ENCODE measurements around the gene CCDC187. TPM values are rescaled to one million over a fixed set of nuclear protein-coding genes. Genes with fewer than 3 reads are reported as not detected.

CCDC187 gene
- total and polyA plus RNA-seq, 8 donors, result 0.12 to 2.8 (median 0.45) TPM; not detected in 1

GRCh38 chr9:136280535-136281315, 23.2 kb downstream of the CCDC187 start:
- Histone ChIP-seq H3K4me1 (peaks cover 7 to 15% (median 10%) of the 10 kb centered on the region in 4 donors), H3K36me3 (no peaks in the 10 kb centered on the region), H3K27me3 (peaks cover 0 to 74% (median 5%) of the 10 kb centered on the region in 3 donors), H3K9me3 (peaks cover 0 to 6% (median 0%) of the 10 kb centered on the region in 4 donors), H3K27ac (no peak overlapping the region), H3K4me3 (no peak overlapping the region)
- intact Hi-C loops (cut with DNase I; ENCODE audit: low total_unique reads), result loop anchor here (10.0 kb wide), 1 partner anchor 106 kb away; no protein-coding TSS in a partner anchor
- DNase-seq, result no peak
- TF ChIP-seq POLR2AphosphoS5 (IDR thresholded peaks at IDR 0.05) (no peak), POLR2A (IDR thresholded peaks at IDR 0.05) (no peak), EP300 (IDR thresholded peaks at IDR 0.05) (no peak), CTCF (IDR thresholded peaks at IDR 0.05) (no peak)
- WGBS, 5 donors, result 86 to 93% (median 87%) methylated on average over 14 to 16 of the region's 16 CpGs

- H3K9me3 ChIP-seq, result peaks cover 0 to 6% (median 0%) of the 10 kb centered on the region in 4 donors
- TF ChIP-seq POLR2AphosphoS5 (IDR thresholded peaks at IDR 0.05), result no peak
- TF ChIP-seq CTCF (IDR thresholded peaks at IDR 0.05), result no peak
- TF ChIP-seq POLR2A (IDR thresholded peaks at IDR 0.05), result no peak
- TF ChIP-seq EP300 (IDR thresholded peaks at IDR 0.05), result no peak
- peaks cover 7 to 15% (median 10%) of the 10 kb centered on the region in 4 donors for H3K4me1 ChIP-seq
- DNase-seq, result no peak
- WGBS, 5 donors, result 87 to 97% (median 90%) methylated on average over 5 to 6 of the region's 6 CpGs
- intact Hi-C loops (cut with DNase I; ENCODE audit: low total_unique reads), result no loop called here
- no peaks in the 10 kb centered on the region for H3K36me3 ChIP-seq
- H3K4me3 ChIP-seq, result no peak overlapping the region
- peaks cover 0 to 73% (median 13%) of the 10 kb centered on the region in 3 donors for H3K27me3 ChIP-seq
- no peak overlapping the region for H3K27ac ChIP-seq
Measured at GRCh38 chr9:136279471-136279870, 24.4 kb downstream of the CCDC187 start.

GRCh38 chr9:136278894-136279293, 25.0 kb downstream of the CCDC187 start:
- Histone ChIP-seq H3K27ac (no peak overlapping the region), H3K4me1 (peaks cover 7 to 15% (median 10%) of the 10 kb centered on the region in 4 donors), H3K27me3 (peaks cover 0 to 73% (median 15%) of the 10 kb centered on the region in 3 donors), H3K36me3 (no peaks in the 10 kb centered on the region), H3K4me3 (no peak overlapping the region), H3K9me3 (peaks cover 0 to 6% (median 0%) of the 10 kb centered on the region in 4 donors)
- intact Hi-C loops (cut with DNase I; ENCODE audit: low total_unique reads), result no loop called here
- WGBS, 5 donors, result 83 to 100% (median 88%) methylated on average over 1 of the region's 1 CpG
- no peak for DNase-seq
- no peak for TF ChIP-seq POLR2AphosphoS5 (IDR thresholded peaks at IDR 0.05)
- no peak for TF ChIP-seq CTCF (IDR thresholded peaks at IDR 0.05)
- no peak for TF ChIP-seq POLR2A (IDR thresholded peaks at IDR 0.05)
- no peak for TF ChIP-seq EP300 (IDR thresholded peaks at IDR 0.05)

- peaks cover 0 to 71% (median 15%) of the 10 kb centered on the region in 3 donors for H3K27me3 ChIP-seq
- H3K4me3 ChIP-seq, result no peak overlapping the region
- H3K36me3 ChIP-seq, result no peaks in the 10 kb centered on the region
- H3K4me1 ChIP-seq, result peaks cover 2 to 10% (median 3%) of the 10 kb centered on the region in 4 donors
- WGBS, 5 donors, result 52 to 88% (median 86%) methylated on average over 2 to 9 of the region's 9 CpGs
- DNase-seq, result no peak
- no peak for TF ChIP-seq CTCF (IDR thresholded peaks at IDR 0.05)
- no peak for TF ChIP-seq EP300 (IDR thresholded peaks at IDR 0.05)
- TF ChIP-seq POLR2AphosphoS5 (IDR thresholded peaks at IDR 0.05), result no peak
- TF ChIP-seq POLR2A (IDR thresholded peaks at IDR 0.05), result no peak
- no peak overlapping the region for H3K27ac ChIP-seq
- peaks cover 0 to 6% (median 0%) of the 10 kb centered on the region in 4 donors for H3K9me3 ChIP-seq
- intact Hi-C loops (cut with DNase I; ENCODE audit: low total_unique reads), result no loop called here
Measured at GRCh38 chr9:136278221-136278620, 25.7 kb downstream of the CCDC187 start.
